Adrenal gland (tissue), 12 donors: ENCODE data around the gene KCNE2. TPM values are rescaled to one million over a fixed set of nuclear protein-coding genes. Genes with fewer than 3 reads are reported as not detected.
A peak's percentile ranks its signal among the peaks of the same experiment; 100 is the strongest.

Source experiments
- DNase-seq, 7 donors: peaks; one replicate each; pipeline ENCODE4 v3.0.0-alpha.2; 2019 to 2020
- H3K27ac ChIP-seq, 5 donors: fragments of 200-600 bp; sonication (generic) in 4 of 5; 1 replicate in 3 of 5; 2 replicates in 2 of 5; pipeline versions ENCODE4 v1.5.1 to v1.8.0; 2016 to 2020; ENCODE audit warnings: mild to moderate bottlenecking in 1 of 5
- H3K27me3 ChIP-seq: fragments of 200-600 bp; 2 replicates; pipeline ENCODE4 v1.8.0; 2021
- H3K36me3 ChIP-seq, 2 donors: fragments of 200-600 bp; replicated peaks in 1 of 2; 1 replicate in 1 of 2; 2 replicates in 1 of 2; pipeline versions ENCODE4 v1.5.1 to v1.8.0; 2018 to 2022
- H3K4me1 ChIP-seq, 2 donors: fragments of 200-600 bp; replicated peaks in 1 of 2; 1 replicate in 1 of 2; 2 replicates in 1 of 2; pipeline versions ENCODE4 v1.5.1 to v1.8.0; 2018 to 2021
- H3K4me3 ChIP-seq, 4 donors: fragments of 200-600 bp; sonication (generic) in 3 of 4; one replicate each; pipeline ENCODE4 v1.5.1; 2016 to 2018
- H3K9me3 ChIP-seq, 3 donors: fragments of 200-600 bp; sonication (generic) in 1 of 3; replicated peaks in 1 of 3; 1 replicate in 2 of 3; 2 replicates in 1 of 3; pipeline versions ENCODE4 v1.5.1 to v1.8.0; 2016 to 2021
- CTCF ChIP-seq, 6 experiments: fragments of 450-650 bp in 4 of 6; fragments of 200-600 bp in 2 of 6; sonication (generic) in 1 of 6; IDR thresholded peaks; 1 replicate in 5 of 6; 2 replicates in 1 of 6; pipeline versions ENCODE4 v1.5.1 to v1.8.0; 2016 to 2021; ENCODE audit warnings: antibody characterized with exemption in 6 of 6, mild to moderate bottlenecking in 2 of 6, moderate library complexity in 1 of 6
- POLR2A ChIP-seq, 2 donors: fragments of 450-650 bp; IDR thresholded peaks; one replicate each; pipeline ENCODE4 v1.6.1; 2017; ENCODE audit warnings: antibody characterized with exemption in 2 of 2, mild to moderate bottlenecking in 2 of 2, moderate library complexity in 1 of 2
- WGBS, 4 donors: extraction: QIAGEN DNeasy Blood & Tissue Kit in 2 of 4; methylation state at CpG; one replicate each; pipeline versions ENCODE4 v1.1.5 to v1.1.7; 2013 to 2017; 5-methylcytosine and 5-hydroxymethylcytosine counted together
- intact Hi-C, 2 donors: fragments of 100-400 bp; cut with DNase I; formaldehyde crosslinking; loops; one replicate each; pipeline versions ENCODE4 v1.14.1 to v1.15.0; 2022 to 2023
- polyA plus RNA-seq, 3 donors: library from polyadenylated mRNA; stranded (reverse); fragments of 200-250 nt in 2 of 3; fragments of 350-450 nt in 1 of 3; fragmentation: Illumina TruSeq in 1 of 3; extraction: RNeasy Lipid Tissue Mini Kit (QIAGEN cat#74804) in 1 of 3; gene quantifications; one replicate each; pipeline ENCODE4 v1.2.3, GENCODE V29; 2013 to 2014
- total RNA-seq, 9 donors: library from RNA; depleted of rRNA in 4 of 9; stranded (reverse); fragments of >200 nt in 4 of 9; fragments of 120-200 nt in 1 of 9; fragmentation: NEBNext Ultra II Directional in 1 of 9; extraction: Animal tissue kit (Norgen Biotek cat#: 25700) in 1 of 9; gene quantifications; one replicate each; pipeline versions ENCODE4 v1.1.0 to v1.2.4, GENCODE V29; 2013 to 2023
- donor health status: healthy with polysubstance abuse.
- donor health status: Bipolar disorder and iron deficiency.
- donor health status: DM: yes; HTN: yes; CAD: no.
- donor health status: DM: no; HTN: no; CAD: no.
- donor health status: DM: no; HTN: no; CAD: no.
- donor health status: DM: yes; HTN: yes; CAD: no.

Gene KCNE2
- total and polyA plus RNA-seq, 12 donors = 0.22 to 0.80 (median 0.39) TPM; not detected in 8

GRCh38 chr21:34357889-34358288 is 5.9 kb upstream of the KCNE2 start:
- H3K4me3 ChIP-seq = no peak overlapping the region
- intact Hi-C loops = no loop called here
- no peak for TF ChIP-seq POLR2A (IDR thresholded peaks at IDR 0.05)
- no peak for TF ChIP-seq CTCF (IDR thresholded peaks at IDR 0.05)

GRCh38 chr21:34358866-34359265 is 4.9 kb upstream of the KCNE2 start:
- intact Hi-C loops = no loop called here
- TF ChIP-seq POLR2A (IDR thresholded peaks at IDR 0.05) (no peak), CTCF (IDR thresholded peaks at IDR 0.05) (no peak)
- Histone ChIP-seq H3K27me3 (no peaks in the 10 kb centered on the region), H3K36me3 (no peaks in the 10 kb centered on the region), H3K4me1 (peaks cover 0 to 8% of the 10 kb centered on the region in 2 donors), H3K9me3 (no peaks in the 10 kb centered on the region), H3K27ac (no peak overlapping the region), H3K4me3 (no peak overlapping the region)
- no peak for DNase-seq
- WGBS, 4 donors = 40 to 97% (median 73%) methylated on average over 1 of the region's 1 CpG

More at GRCh38 chr21:34357889-34358288, 5.9 kb upstream of the KCNE2 start:
- Histone ChIP-seq H3K27me3 (no peaks in the 10 kb centered on the region), H3K36me3 (no peaks in the 10 kb centered on the region), H3K4me1 (peaks cover 0 to 8% of the 10 kb centered on the region in 2 donors), H3K9me3 (no peaks in the 10 kb centered on the region), H3K27ac (no peak overlapping the region)
- WGBS, 4 donors = 86 to 96% (median 90%) methylated on average over 2 of the region's 2 CpGs
- peak in 1 of 7 donors; percentile 21 for DNase-seq

- 77 to 90% (median 87%) methylated on average over 12 of the region's 12 CpGs for WGBS, 4 donors
- Histone ChIP-seq H3K4me3 (no peak overlapping the region), H3K36me3 (no peaks in the 10 kb centered on the region), H3K27ac (no peak overlapping the region), H3K27me3 (no peaks in the 10 kb centered on the region), H3K4me1 (peaks cover 0 to 8% of the 10 kb centered on the region in 2 donors), H3K9me3 (no peaks in the 10 kb centered on the region)
- no peak for TF ChIP-seq POLR2A (IDR thresholded peaks at IDR 0.05)
- TF ChIP-seq CTCF (IDR thresholded peaks at IDR 0.05) = no peak
- intact Hi-C loops = no loop called here
- peak in 5 of 7 donors; percentile 3 to 41 (median 7) for DNase-seq
These were observed 3.1 kb upstream of the KCNE2 start for GRCh38 chr21:34360488-34361241.

- no peak for DNase-seq
- Histone ChIP-seq H3K9me3 (no peaks in the 10 kb centered on the region), H3K27ac (no peak overlapping the region), H3K36me3 (no peaks in the 10 kb centered on the region), H3K4me3 (no peak overlapping the region), H3K4me1 (peaks cover 0 to 8% of the 10 kb centered on the region in 2 donors), H3K27me3 (no peaks in the 10 kb centered on the region)
- WGBS, 4 donors = 0 to 17% (median 12%) methylated on average over 3 of the region's 3 CpGs
- peak in 1 of 6 experiments; percentile 17 for TF ChIP-seq CTCF (IDR thresholded peaks at IDR 0.05)
- TF ChIP-seq POLR2A (IDR thresholded peaks at IDR 0.05) = no peak
- intact Hi-C loops = no loop called here
These were observed 1.7 kb upstream of the KCNE2 start for GRCh38 chr21:34362136-34362444.
